A673 (cell line): Measurements from ENCODE around the gene HDAC4. TPM values are rescaled to one million over a fixed set of nuclear protein-coding genes. Genes with fewer than 3 reads are reported as not detected.

Experiments used
- BruUV-seq: library from RNA; stranded (reverse); fragments of 400-500 nt; replicated peaks from 2 replicates; lab custom pipeline; 2021; lab: Mats Ljungman, UMichigan
- CTCF ChIA-PET: fragments of 300-600 bp; sonication (Branson Sonifier 250); formaldehyde crosslinking; loops from one replicate; lab custom pipeline; 2022; ENCODE audit warnings: antibody characterized with exemption; lab: Charles Lee
- POLR2A ChIA-PET: fragments of 300-600 bp; sonication (Branson Sonifier 250); formaldehyde crosslinking; loops from one replicate; lab custom pipeline; 2022; ENCODE audit warnings: antibody characterized with exemption; ENCODE audit not compliant: low non-redundant PET; lab: Charles Lee
- DNase-seq: peaks from one replicate; pipeline ENCODE4 v3.0.0-alpha.2; 2015; ENCODE audit warnings: low spot score
- H3K27ac ChIP-seq: fragments of 200-600 bp; sonication (generic); 2 replicates; pipeline ENCODE4 v1.5.1; 2016; ENCODE audit warnings: mixed run types, low read depth, mild to moderate bottlenecking, mixed read lengths, antibody characterized with exemption, low read length; ENCODE audit not compliant: poor library complexity, severe bottlenecking
- H3K27me3 ChIP-seq: fragments of 200-600 bp; sonication (generic); replicated peaks from 2 replicates; pipeline ENCODE4 v1.6.1; 2017; ENCODE audit warnings: mixed run types, low read depth, mild to moderate bottlenecking, mixed read lengths, antibody characterized with exemption, low read length; ENCODE audit not compliant: insufficient read depth, poor library complexity
- H3K36me3 ChIP-seq: fragments of 200-600 bp; sonication (generic); 2 replicates; pipeline ENCODE4 v1.6.1; 2016; ENCODE audit warnings: mixed run types, mild to moderate bottlenecking, mixed read lengths, antibody characterized with exemption, low read length; ENCODE audit not compliant: insufficient read depth, poor library complexity, severe bottlenecking
- H3K4me1 ChIP-seq: fragments of 200-600 bp; sonication (generic); 2 replicates; pipeline ENCODE4 v1.6.1; 2017; ENCODE audit warnings: mixed run types, mild to moderate bottlenecking, mixed read lengths, antibody characterized with exemption, low read length; ENCODE audit not compliant: insufficient read depth, poor library complexity, severe bottlenecking
- H3K4me3 ChIP-seq: fragments of 200-600 bp; sonication (generic); 2 replicates; pipeline ENCODE4 v1.5.1; 2016; ENCODE audit warnings: low read depth, mixed run types, mild to moderate bottlenecking, mixed read lengths, low read length; ENCODE audit not compliant: poor library complexity, severe bottlenecking
- H3K9me3 ChIP-seq: fragments of 200-600 bp; sonication (generic); 2 replicates; pipeline ENCODE4 v1.6.1; 2016; ENCODE audit warnings: mixed run types, low read depth, mild to moderate bottlenecking, mixed read lengths, antibody characterized with exemption, low read length; ENCODE audit not compliant: poor library complexity, severe bottlenecking
- CTCF ChIP-seq: fragments of 300-800, 200-600 bp; sonication (generic); conservative IDR thresholded peaks from 2 replicates; pipeline ENCODE4 v1.5.1; 2017; ENCODE audit warnings: low read depth, mild to moderate bottlenecking, antibody characterized with exemption, low read length, moderate library complexity, mixed read lengths
- EZH2 ChIP-seq: fragments of 200-600 bp; sonication (generic); IDR thresholded peaks from 2 replicates; pipeline ENCODE4 v1.6.1; 2017; ENCODE audit warnings: borderline replicate concordance, low read depth, mild to moderate bottlenecking, mixed read lengths, antibody characterized with exemption, low read length; ENCODE audit not compliant: poor library complexity, severe bottlenecking
- intact Hi-C: fragments of 100-400 bp; cut with micrococcal nuclease; formaldehyde crosslinking; loops from one replicate; pipeline ENCODE4 v1.10.0; 2022; ENCODE audit not compliant: unreplicated experiment
- total RNA-seq: library from RNA; stranded (reverse); gene quantifications from 2 replicates; pipeline ENCODE4 v1.2.3, GENCODE V29; 2021

HDAC4 gene
- total RNA-seq, 1 experiment from 2014 or later, result 40.0 TPM

GRCh38 chr2:239264492-239264837 lies 136.4 kb downstream of the HDAC4 start:
- Histone ChIP-seq H3K9me3 (no peaks in the 10 kb centered on the region), H3K27me3 (no peaks in the 10 kb centered on the region), H3K4me1 (peaks cover 66% of the 10 kb centered on the region), H3K27ac (peak overlapping the region; percentile 93), H3K4me3 (no peak overlapping the region), H3K36me3 (no peaks in the 10 kb centered on the region)
- ChIA-PET CTCF (no interaction called here), POLR2A (no interaction called here)
- DNase-seq, result peak; percentile 73
- intact Hi-C loops, result no loop called here
- no peak for TF ChIP-seq EZH2
- BruUV-seq, result no TSS peak

GRCh38 chr2:239263669-239264491 lies 136.9 kb downstream of the HDAC4 start:
- no peaks in the 10 kb centered on the region for H3K36me3 ChIP-seq
- TF ChIP-seq CTCF (no peak), EZH2 (no peak)
- CTCF ChIA-PET, result no interaction called here
- intact Hi-C loops, result no loop called here
- no peaks in the 10 kb centered on the region for H3K9me3 ChIP-seq
- POLR2A ChIA-PET, result no interaction called here
- no TSS peak for BruUV-seq
- H3K27ac ChIP-seq, result peak overlapping the region; percentile 93
- no peak for DNase-seq
- peaks cover 60% of the 10 kb centered on the region for H3K4me1 ChIP-seq
- no peaks in the 10 kb centered on the region for H3K27me3 ChIP-seq
- no peak overlapping the region for H3K4me3 ChIP-seq

- no peak for TF ChIP-seq CTCF
- no peak for TF ChIP-seq EZH2
- peaks cover 54% of the 10 kb centered on the region for H3K4me1 ChIP-seq
- no peaks in the 10 kb centered on the region for H3K36me3 ChIP-seq
- H3K27me3 ChIP-seq, result no peaks in the 10 kb centered on the region
- no peak for DNase-seq
- CTCF ChIA-PET, result no interaction called here
- peak overlapping the region; percentile 93 for H3K27ac ChIP-seq
- no peaks in the 10 kb centered on the region for H3K9me3 ChIP-seq
- POLR2A ChIA-PET, result no interaction called here
- intact Hi-C loops, result no loop called here
- BruUV-seq, result no TSS peak
- no peak overlapping the region for H3K4me3 ChIP-seq
These were observed 137.6 kb downstream of the HDAC4 start for GRCh38 chr2:239263231-239263630.
